Stimulated activated CD4-positive, alpha-beta T cell treated with anti-CD3 and anti-CD28 coated beads, Interleukin-15, amount 100 ng/mL, for 24 hours (primary cell): ENCODE measurements around the gene LYZ.
"Not testable (repeated sequence)": the region's sequence is repeated elsewhere in the genome, so short reads cannot be mapped to it uniquely, and the experiment has no call there.

Experiments
- DNase-seq: peaks from one replicate; pipeline ENCODE4 v3.0.0-alpha.2; 2020

LYZ gene

GRCh38 chr12:69348162-69348938 is at the start of gene LYZ:
Gene LYZ, plus strand, starts transcription at chr12:69348381. Its CDS starts 28 bp downstream, at chr12:69348409.
- DNase-seq = no peak

- DNase-seq = no peak
Observed at GRCh38 chr12:69298947-69299346, 49.2 kb upstream of the LYZ start.

- DNase-seq = no peak
Observed at GRCh38 chr12:69304284-69304683, 43.9 kb upstream of the LYZ start.

- DNase-seq = no peak
Observed at GRCh38 chr12:69309461-69309860, 38.7 kb upstream of the LYZ start.

- no peak for DNase-seq
Observed at GRCh38 chr12:69313209-69313608, 35.0 kb upstream of the LYZ start.

- DNase-seq = not testable (repeated sequence)
Observed at GRCh38 chr12:69316784-69317183, 31.4 kb upstream of the LYZ start.

GRCh38 chr12:69317233-69317632 is 30.9 kb upstream of the LYZ start:
- not testable (repeated sequence) for DNase-seq

GRCh38 chr12:69318225-69318624 is 30.0 kb upstream of the LYZ start:
- no peak for DNase-seq

- DNase-seq = no peak
Observed at GRCh38 chr12:69321351-69321750, 26.8 kb upstream of the LYZ start.

- DNase-seq = no peak
Observed at GRCh38 chr12:69324797-69325466, 23.2 kb upstream of the LYZ start.

- DNase-seq = no peak
Observed at GRCh38 chr12:69328426-69328825, 19.8 kb upstream of the LYZ start.

GRCh38 chr12:69329669-69330428 is 18.3 kb upstream of the LYZ start:
- peak; percentile 11 for DNase-seq

GRCh38 chr12:69330475-69331473 is 17.4 kb upstream of the LYZ start:
- peak; percentile 64 for DNase-seq

GRCh38 chr12:69331519-69331908 is 16.7 kb upstream of the LYZ start:
- no peak for DNase-seq

- DNase-seq = no peak
Observed at GRCh38 chr12:69331909-69332684, 16.1 kb upstream of the LYZ start.

GRCh38 chr12:69332815-69333358 is 15.3 kb upstream of the LYZ start:
- DNase-seq = no peak

- no peak for DNase-seq
Observed at GRCh38 chr12:69334158-69334557, 14.0 kb upstream of the LYZ start.

GRCh38 chr12:69337311-69338090 is 10.7 kb upstream of the LYZ start:
- no peak for DNase-seq

GRCh38 chr12:69338120-69338859 is 9.9 kb upstream of the LYZ start:
- DNase-seq = no peak

- no peak for DNase-seq
Observed at GRCh38 chr12:69338936-69339335, 9.2 kb upstream of the LYZ start.
